CMK (cell line): ENCODE results near the gene ATP11A.
"Not testable (repeated sequence)": the region's sequence is repeated elsewhere in the genome, so short reads cannot be mapped to it uniquely, and the experiment has no call there.

Experiments used
- DNase-seq: peaks from one replicate; pipeline ENCODE4 v3.0.0-alpha.2; 2010; ENCODE audit warnings: low read depth

The ATP11A gene

GRCh38 chr13:112841303-112842015 lies 151.6 kb downstream of the ATP11A start:
- DNase-seq = not testable (repeated sequence)

GRCh38 chr13:112842343-112842856 lies 152.6 kb downstream of the ATP11A start:
- no peak for DNase-seq

GRCh38 chr13:112842931-112843391 lies 153.1 kb downstream of the ATP11A start:
- DNase-seq = no peak

DNA sequence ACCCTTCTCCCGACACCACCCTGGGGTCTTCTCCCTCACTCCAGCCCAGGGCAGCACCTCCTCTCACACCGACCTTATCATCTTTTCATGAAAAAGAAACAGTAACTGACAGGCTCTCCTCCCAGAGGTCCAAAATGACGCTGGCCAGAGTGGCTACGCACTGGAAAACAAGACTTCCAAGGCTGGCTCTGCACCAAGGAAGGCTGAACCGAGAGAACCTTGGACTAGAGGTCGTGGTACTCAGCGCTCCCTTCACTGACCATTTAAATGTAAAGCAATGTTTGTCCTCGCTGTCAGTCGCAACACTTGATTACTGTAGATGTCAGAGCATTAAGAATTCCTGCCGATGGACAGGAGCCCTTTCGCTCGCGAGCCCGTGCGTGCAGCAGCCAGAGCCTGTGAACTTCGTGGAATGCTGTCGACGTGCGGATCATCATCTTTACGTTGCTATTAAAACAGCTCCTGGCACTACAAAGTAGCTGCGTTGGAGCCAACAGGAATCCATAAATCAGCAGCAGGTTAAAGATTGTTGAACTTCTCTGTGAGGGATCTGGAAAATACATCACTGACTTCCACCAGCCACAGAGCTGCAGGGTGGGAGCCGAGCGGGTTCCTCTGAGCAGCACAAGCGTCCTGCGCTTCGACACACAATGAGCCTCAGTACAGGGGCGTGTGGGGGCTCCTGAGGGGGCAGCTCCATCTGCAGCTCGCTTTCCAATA lies 153.7 kb downstream of the ATP11A start:
- no peak for DNase-seq

DNA sequence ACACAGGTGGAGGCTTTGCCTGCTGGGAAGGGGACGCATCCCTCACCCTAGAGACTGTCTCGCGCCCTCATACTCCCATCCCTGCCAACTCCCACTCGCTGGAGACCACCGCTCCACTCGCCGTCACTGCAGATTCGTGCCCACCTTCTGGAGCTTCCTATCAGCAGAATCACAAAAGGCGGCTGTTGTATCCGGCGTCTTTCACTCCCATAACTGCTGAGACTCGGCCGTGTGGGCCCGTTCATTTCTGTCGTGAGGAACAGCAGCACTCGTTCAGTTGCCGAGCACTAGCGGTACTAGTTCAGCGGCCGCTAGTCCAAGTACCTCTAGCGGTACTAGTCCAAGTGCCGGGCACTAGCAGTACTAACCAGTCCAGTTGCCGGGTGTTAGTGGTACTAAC lies 154.6 kb downstream of the ATP11A start:
- DNase-seq = no peak

DNA sequence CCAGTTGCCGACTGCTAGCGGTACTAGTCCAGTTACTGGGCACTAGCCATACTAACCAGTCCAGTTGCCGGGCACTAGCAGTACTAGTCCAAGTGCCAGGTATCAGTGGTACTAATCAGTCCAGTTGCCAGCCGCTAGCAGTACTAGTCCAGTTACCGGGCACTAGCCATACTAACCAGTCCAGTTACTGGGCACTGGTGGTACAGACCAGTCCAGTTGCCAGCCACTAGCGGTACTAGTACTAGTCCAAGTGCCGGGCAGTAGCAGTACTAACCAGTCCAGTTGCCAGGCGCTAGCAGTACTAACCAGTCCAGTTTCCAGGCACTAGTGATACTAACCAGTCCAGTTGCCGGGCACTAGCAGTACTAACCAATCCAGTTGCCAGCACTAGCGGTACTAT lies 155.0 kb downstream of the ATP11A start:
- no peak for DNase-seq

DNA sequence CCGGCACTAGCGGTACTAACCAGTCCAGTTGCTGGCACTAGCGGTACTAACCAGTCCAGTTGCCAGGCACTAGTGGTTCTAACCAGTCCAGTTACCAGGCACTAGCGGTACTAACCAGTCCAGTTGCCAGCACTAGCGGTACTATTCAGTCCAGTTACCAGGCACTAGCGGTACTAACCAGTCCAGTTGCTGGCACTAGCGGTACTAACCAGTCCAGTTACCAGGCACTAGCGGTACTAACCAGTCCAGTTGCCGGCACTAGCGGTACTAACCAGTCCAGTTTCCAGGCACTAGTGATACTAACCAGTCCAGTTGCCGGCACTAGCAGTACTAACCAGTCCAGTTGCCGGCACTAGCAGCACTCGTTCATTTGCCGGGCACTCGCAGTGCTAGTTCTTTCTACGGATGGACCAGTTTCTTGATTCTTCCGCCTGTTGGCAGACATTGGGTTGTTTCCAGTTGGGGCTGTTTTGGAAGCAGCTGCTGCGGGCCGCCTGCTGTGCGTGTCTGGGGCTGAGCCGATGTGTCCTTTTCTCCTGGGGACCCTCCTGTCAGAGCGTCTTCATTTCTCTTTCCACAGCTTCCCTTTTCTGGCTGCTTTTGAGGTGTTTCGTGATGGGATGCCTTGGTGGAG lies 155.8 kb downstream of the ATP11A start:
- no peak for DNase-seq

DNA sequence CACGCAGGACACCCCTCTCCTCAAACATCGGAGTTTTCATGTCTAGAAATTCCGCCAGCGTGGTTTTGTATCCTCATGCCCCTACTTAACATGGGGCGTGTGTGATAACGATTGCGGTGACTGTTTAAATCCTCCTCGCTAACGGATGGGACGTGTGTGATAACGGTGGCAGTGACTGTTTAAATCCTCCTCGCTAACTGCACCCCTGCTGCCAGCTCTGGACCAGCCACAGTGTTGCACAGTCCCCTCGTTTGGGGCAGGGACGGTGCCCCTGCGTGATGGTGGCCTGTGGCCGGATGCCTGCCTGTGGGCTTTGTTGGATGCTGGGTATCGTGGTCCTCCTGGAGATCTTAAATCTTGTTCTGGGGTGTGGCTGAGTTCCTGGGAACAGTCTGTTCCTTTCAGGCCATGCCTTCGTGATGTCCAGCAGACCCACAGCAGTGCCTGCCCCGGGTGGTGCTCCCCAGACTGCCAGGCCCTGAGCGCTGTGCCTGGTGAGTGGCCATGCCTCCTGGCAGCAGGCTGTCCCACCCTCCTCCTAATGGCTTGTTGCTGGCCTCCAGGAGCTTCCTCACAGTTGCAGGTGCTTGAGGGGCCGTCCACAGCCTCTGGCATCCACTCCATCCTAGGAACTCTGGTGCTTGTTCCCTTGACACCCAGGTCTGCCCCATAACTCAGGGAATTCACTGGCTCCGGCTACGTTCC lies 156.7 kb downstream of the ATP11A start:
- peak; percentile 84 for DNase-seq

- no peak for DNase-seq
Measured at GRCh38 chr13:112849500-112849899, 159.7 kb downstream of the ATP11A start.

GRCh38 chr13:112850273-112850672 lies 160.4 kb downstream of the ATP11A start:
- no peak for DNase-seq

DNA sequence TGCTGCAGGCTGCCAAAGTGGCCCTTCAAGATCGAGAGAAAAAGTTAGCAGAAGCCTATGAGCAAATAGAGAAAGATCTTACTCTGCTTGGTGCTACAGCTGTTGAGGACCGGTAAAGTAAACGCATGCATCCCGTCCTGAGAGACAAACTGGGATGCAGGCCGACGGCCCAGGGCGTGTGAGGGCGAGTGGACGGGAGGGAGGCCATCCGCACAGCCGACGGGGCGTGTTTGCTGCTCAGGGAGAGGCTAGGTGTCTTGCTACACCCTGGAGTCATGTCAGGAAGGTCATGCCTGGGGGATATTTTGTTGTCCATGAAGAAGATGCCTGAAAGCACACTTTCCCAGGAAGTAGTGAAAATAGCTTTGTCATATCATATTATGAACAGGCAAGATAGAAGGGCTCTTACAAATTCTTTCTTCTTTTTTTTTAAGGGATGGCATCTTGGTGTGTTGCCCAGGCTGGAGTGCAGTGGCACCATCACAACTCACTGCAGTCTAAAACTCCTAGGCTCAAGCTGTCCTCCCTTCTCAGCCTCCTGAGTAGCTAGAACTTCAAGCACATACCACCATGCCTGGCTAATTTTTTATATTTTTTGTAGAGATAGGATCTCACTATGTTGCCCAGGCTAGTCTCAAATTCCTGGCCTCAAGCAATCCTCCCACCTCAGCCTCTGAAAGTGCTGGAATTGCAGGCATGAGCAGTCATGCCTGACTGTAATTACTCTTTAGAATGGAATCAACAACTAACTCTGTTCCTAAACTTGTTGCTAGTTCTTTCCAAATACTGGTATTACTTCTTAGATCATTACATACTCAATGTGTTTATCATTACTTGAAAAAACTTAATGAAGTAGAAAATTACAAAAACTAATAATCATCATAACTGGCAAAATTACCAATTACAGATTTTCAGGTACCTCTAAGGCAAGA lies 161.5 kb downstream of the ATP11A start:
- DNase-seq = no peak

DNA sequence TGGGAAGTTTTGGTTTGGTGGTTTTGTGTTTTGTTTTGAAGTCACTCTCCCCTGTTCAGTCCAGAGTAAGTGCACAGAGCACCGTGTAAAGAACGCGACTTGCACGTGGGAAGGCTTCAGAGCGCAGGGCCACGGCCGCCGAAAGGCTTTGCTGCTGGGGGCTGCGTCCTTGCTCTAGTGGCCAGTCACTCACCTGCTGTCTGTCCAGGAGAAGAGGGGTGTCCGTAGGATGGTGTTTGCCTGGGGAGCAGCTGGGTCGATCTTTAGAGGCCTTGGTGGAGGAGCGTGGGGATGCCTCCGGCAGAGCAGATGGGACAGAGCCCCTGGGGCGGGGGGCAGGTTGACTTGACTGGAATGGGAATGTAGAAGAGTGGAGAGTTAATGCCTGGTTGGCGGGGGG lies 162.6 kb downstream of the ATP11A start:
- DNase-seq = no peak

- DNase-seq = no peak
Measured at GRCh38 chr13:112852808-112853207, 163.0 kb downstream of the ATP11A start.

DNA sequence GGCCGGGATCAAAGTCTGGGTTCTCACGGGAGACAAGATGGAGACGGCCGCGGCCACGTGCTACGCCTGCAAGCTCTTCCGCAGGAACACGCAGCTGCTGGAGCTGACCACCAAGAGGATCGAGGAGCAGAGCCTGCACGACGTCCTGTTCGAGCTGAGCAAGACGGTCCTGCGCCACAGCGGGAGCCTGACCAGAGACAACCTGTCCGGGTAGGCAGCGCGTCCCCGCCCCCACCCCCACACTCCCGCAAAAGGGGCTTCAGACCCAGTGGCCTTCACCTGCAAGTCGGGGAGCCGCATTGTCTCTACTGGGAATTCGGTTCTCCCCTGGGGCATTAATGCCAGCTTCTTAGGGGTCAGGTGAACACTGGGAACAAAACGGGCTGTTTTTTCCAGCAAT lies 164.5 kb downstream of the ATP11A start:
- no peak for DNase-seq

- no peak for DNase-seq
Measured at GRCh38 chr13:112855859-112856258, 166.0 kb downstream of the ATP11A start.

- DNase-seq = no peak
Measured at GRCh38 chr13:112857914-112858490, 168.2 kb downstream of the ATP11A start.

- DNase-seq = no peak
Measured at GRCh38 chr13:112859128-112859816, 169.4 kb downstream of the ATP11A start.

GRCh38 chr13:112859817-112860190 lies 170.0 kb downstream of the ATP11A start:
- peak; percentile 21 for DNase-seq

DNA sequence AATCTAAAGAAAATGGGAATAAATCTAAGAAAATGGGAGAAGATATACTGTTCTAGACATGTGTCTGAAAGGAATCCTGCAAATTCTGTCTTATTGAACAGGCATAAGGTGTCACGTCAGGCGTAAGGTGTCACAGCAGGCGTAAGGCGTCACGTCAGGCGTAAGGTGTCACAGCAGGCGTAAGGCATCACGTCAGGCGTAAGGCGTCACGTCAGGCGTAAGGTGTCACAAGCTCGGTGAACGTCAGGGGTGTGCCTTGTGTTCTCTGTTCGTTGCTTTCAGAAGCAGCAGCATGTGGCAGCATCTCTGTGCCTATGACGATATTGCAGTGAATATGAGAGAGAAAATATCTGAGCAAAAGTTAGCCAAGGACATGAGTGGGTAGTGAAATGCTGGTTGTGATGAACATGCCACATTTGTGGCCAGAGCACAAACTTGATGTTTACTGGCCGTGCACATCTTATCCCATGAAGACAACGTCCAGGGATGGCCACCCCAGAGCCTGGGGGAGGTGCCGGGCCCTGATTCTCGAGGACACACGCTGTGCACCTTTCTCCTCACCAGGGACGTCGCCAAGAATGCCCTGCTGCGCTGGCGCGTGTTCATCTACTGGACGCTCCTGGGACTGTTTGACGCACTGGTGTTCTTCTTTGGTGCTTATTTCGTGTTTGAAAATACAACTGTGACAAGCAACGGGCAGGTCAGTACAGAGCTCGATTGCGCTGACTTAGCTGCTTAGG lies 172.2 kb downstream of the ATP11A start:
- DNase-seq = no peak
